GM19238 (cell line): Measurements from ENCODE around the gene DENND1A.
"Not testable (repeated sequence)": the region's sequence is repeated elsewhere in the genome, so short reads cannot be mapped to it uniquely, and the experiment has no call there.

Source experiments
- DNase-seq: peaks from one replicate; pipeline ENCODE4 v3.0.0; 2011; ENCODE audit warnings: low spot score; ENCODE audit not compliant: insufficient read length

The DENND1A gene

GRCh38 chr9:123438821-123439220, 491.1 kb downstream of the DENND1A start:
- DNase-seq = no peak

GRCh38 chr9:123438321-123438720, 491.6 kb downstream of the DENND1A start:
- no peak for DNase-seq

DNA sequence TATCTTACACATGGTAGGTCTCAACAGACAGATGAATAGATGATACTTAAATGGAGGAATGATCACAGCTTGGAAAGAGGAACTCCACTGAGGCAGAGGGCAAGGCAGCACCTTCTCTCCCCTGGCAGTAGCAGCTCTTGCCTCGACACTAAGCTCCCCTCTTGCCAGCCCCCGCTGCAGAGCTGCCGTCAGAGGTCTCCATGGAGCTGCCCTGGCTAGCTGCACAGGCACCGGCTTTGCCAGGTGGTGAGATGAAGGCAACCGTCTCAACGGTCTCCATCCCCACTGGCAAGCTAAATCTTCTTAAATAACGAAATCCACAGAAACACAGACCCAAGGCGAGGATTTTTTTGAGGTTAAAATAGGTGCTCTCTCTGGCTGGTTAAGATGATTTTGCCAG, 492.7 kb downstream of the DENND1A start:
- no peak for DNase-seq

DNA sequence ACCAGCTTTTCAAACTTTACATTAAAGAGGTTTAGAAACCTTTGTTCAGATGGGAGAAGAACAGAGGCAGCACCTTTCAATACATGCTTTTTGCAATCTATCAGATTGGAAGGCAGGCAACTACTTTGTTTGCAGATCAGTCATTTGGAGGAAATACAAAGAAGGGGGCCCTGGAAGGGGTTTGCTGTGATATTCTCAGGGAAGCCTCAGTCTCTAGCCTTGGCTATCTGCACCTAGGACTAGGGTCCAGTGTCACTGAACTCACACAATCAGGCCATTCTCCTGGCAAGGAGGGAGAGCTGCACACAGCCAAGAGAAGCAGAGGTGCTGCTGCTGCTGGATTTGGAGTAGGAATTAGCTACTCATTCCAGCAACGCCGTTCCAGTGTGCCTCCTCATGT, 494.5 kb downstream of the DENND1A start:
- DNase-seq = no peak

- DNase-seq = no peak
Observed at GRCh38 chr9:123434619-123435240, 495.2 kb downstream of the DENND1A start.

- DNase-seq = no peak
Observed at GRCh38 chr9:123432331-123433236, 497.3 kb downstream of the DENND1A start.

GRCh38 chr9:123431581-123431980, 498.3 kb downstream of the DENND1A start:
- no peak for DNase-seq

DNA sequence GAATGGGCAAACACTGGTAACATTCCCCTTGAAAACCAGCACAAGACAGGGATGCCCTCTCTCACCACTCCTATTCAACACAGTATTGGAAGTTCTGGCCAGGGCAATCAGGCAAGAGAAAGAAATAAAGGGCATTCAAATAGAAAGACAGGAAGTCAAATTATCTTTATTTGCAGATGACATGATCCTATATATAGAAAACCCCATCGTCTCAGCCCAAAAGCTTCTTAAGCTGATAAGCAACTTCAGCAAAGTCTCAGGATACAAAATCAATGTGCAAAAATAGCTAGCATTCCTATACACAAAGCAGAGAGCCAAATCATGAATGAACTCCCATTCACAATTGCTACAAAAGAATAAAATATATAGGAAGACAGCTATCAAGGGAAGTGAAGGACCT, 501.5 kb downstream of the DENND1A start:
- not testable (repeated sequence) for DNase-seq

GRCh38 chr9:123426406-123426805, 503.5 kb downstream of the DENND1A start:
- DNase-seq = peak; percentile 55

GRCh38 chr9:123425836-123426365, 504.0 kb downstream of the DENND1A start:
- DNase-seq = no peak

- DNase-seq = no peak
Observed at GRCh38 chr9:123425261-123425821, 504.6 kb downstream of the DENND1A start.

DNA sequence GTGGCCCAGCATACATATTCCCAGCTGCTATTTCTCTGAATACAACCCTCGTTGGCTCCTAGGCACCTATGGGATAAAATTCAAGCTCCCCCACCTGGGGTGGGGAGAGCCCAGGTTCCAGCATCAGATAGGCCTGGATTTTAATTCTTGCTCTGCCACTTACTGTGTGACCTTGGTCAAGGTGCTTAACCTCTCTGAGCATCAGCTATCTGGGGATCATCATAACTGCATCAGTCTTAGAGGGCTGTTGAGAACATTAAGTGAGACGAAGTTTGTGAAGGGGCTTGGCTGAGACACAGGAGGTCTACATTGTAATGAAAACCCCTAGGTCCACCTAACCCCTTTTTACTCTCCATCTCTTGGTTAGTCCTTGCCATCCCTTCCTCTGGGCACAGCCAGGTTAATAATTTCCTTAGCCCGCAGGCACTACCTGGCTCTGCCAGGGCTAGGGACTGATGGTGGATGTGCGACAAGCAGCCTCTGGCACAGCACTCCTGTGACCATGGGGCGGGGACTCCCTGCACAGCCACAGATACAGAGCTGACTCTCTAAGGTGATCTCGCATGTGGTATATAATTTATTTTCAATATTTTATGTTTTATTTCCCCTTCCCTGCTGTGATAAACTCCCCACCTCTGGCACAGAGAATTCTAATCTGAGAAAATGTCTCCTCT, 505.2 kb downstream of the DENND1A start:
- no peak for DNase-seq

DNA sequence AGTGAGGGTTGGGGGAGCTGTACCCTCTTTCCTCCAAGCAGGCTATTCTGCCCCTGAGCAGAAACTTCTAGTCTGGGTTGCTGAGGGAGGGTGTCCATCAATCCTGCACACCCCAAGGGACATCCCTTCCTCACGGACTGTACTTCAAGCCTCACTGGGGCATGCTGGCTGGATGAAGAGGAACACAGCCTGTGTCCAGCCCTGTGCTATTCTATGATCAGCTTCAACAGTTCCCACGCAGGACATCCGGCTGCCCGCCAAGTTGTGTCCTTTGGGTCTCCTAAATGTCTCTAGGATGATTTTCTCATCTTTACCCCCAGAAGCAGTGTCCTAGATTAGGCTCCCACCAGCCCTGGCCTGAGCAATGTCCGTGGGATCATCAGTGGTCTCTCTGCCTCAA, 505.8 kb downstream of the DENND1A start:
- no peak for DNase-seq

- DNase-seq = no peak
Observed at GRCh38 chr9:123423311-123423640, 506.6 kb downstream of the DENND1A start.

DNA sequence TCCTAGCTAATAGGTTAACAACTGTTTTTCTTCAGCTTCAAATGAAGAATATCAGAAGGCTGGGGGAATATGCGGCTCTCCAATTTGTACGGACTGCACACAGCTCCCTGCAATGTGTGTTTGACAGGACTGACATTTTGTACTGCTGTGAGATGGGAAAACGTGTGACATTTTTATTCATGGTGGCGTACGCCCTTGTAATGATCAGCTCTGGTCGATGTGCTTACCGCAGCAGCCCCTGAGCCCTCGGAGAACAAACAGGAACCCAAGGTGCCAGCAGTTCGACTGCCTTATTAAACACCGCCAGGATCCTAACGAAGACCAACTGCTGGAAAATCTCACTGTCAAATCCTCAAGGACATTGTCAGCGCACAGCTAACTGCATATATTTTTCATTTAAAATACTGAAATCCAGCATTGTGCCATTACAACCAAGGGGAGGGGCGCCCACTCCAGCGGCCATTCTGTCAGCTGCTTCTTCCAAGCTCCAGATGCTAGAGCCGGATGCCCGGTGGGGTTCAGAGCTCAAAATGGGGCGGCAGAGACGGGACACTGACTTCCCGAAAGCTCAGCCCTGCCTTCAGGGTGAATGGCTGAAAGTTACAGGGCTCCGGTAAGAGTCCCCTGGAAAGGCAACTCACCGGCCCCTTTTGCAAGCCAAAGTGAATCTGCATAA, 507.2 kb downstream of the DENND1A start:
- DNase-seq = no peak

DNA sequence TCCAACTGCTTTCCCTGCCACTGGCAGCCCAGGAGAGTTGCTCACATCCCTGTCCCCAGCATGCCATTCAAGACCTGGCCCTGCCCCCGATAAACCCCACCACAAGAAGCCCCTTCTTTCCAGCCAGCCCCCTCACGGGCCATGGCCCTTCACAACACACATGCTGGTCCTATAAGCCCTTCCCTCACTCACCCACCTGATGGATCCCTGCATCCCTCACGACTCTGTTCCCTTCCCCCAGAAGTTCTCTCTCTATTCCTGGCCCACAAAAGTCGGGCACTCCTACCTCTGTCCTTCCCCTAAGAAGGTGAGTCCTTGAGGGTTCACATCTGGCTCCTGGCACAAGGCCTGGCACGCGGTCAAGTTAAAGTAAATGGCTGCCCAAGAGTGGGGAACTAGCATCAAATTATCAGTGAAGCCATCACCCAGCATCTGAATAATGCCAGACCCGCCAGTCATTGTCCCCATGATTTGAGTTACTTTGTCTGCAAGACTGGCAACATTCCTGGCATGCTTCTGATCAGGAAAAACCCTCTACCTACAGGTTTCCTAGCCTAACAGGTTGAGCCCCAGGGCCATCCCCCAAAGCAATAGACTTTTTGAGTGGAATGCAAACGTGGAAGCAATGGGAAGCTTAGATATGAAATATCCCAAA, 508.0 kb downstream of the DENND1A start:
- DNase-seq = no peak

DNA sequence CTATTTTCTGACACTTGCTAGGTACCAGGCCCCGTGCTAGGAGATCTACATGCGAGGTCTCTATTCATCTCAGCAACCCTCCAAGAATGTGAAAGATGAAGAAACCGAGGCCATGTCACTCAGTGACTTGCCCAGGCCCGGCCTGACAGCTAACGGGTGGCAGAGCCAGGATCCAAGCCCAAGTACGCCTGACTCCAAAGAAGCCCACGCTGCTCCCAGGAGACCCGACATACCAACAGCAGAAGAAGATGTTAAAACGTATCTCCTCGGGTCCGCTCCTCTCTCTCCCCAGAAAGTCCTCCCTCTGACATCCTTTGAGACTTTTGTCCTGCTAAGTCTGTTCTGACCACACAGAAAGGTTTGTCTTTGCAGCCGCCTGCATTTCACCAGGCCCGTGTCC, 508.7 kb downstream of the DENND1A start:
- DNase-seq = no peak

DNA sequence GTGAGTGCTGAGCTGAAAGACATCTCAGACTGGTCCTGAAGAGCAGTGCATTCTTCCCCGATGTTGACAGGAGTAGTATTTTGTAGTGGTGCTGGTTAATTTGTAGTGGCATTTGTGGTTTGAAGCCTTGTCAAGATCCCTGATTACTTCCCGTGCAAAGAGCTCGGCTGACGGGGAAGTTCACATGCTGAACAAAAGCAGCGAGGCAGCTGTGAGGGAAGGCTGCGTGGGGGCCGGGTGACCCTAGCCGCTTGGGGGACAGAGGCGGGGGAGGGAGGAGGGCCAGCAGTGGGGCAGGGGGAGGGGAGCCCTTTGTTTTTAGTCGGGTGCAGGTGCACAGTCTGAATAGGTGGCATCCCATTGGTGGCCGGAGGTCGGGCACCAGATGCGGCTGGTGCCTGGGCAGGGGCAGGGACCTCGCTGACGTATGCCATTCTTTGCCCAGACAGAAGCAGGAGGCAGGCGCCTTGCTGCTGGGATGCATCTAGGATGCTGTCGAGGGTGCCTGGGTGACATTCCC, 509.3 kb downstream of the DENND1A start:
- DNase-seq = no peak

DNA sequence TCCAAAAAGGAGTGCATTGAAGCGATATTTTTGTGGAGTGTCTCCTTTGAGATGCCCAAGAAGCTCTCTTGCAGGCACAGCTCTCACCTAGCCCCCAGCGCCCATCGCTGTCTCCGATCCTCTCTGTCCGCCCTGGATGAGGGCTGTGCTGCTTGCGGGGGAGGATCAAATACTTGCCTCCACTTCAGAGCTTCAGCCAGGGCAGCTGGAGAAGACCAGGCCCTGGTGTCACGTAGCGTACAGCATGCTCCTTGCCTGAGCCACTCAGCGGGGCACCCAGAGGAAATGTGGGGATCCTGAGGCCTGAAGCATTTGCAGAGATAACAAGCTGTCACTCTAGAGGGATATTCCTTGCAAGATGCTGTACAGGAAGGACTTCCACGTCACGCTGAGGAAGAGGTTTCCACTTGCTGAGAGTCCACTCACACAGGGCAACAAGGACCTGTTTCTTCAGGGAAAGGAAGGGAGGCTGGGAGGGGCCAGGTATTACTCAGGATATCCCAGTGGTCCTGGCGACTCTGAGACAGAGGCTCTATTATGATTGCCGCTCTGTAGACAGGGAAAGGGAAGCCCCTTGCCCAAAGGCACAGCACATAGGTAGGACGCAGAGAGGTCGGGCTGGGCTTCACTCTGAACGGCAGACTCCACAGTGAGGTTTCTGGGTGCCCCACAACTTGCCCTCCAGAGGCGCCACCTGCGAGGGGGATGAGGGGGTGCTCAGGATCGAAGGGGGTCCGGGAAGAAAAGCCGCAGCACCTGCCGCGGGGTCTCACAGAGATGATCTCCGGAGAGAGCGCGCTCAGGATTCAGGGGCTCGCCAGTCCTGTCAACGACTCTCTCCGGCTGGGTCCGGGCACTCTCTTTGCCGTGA, 510.0 kb downstream of the DENND1A start:
- no peak for DNase-seq

- no peak for DNase-seq
Observed at GRCh38 chr9:123419091-123419490, 510.8 kb downstream of the DENND1A start.
